ENCODE measurements around the gene CXCR3. TPM values are rescaled to one million over a fixed set of nuclear protein-coding genes. Genes with fewer than 3 reads are reported as not detected.

Gene CXCR3
- total and polyA plus RNA-seq, 10 of the 15 experiments (the other 5 are each of a cell fraction or from before 2014, with no cell fraction given): 1.4 to 48.2 (median 15.7) TPM

DNA sequence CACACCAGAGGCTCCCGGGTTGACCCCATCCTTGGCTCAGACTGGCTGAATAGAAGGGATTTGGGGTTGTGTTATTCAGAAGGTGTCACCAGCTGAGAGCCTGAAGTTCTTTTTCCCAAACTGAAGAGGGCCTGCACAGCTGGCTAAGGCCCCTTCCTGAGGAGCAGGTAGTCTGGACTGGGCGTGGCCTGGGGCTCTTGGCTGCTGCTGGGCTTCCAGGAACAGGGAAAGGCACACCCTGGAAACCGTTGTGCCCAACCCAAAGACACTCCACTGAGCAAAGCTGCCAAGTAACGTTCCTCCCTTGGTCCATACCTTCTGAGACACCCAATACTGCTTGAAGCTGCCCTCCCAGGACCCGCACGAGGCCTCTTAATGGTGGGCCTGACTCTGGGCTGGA is 8.3 kb upstream of the CXCR3 start:
- Histone ChIP-seq H3K4me1 (ENCODE audit: control insufficient read depth, insufficient read depth, low read length) (peaks cover 52% of the 10 kb centered on the region), H3K36me3 (ENCODE audit: control insufficient read depth in 2 of 2, insufficient read depth in 2 of 2, low read length in 1 of 2) (no peaks in the 10 kb centered on the region), H4K20me1 (ENCODE audit: control insufficient read depth, insufficient read depth) (no peaks in the 10 kb centered on the region), H2AFZ (ENCODE audit: control insufficient read depth, low read depth, low read length) (no peak overlapping the region), H3K9me3 (replicated peaks; ENCODE audit: control insufficient read depth, insufficient read depth, low read length) (no peaks in the 10 kb centered on the region; the same call in 2 of the 3 replicates), H3K4me3 (no peak overlapping the region), H3K4me2 (ENCODE audit: control insufficient read depth, insufficient read depth) (no peak overlapping the region), H3K27me3 (replicated peaks in 1 of 2; ENCODE audit: control insufficient read depth in 2 of 2, insufficient read depth in 2 of 2, low read length in 1 of 2) (no peaks in the 10 kb centered on the region), H3K79me2 (ENCODE audit: control insufficient read depth, insufficient read depth, low read length) (no peaks in the 10 kb centered on the region), H3K9ac (ENCODE audit: control insufficient read depth, insufficient read depth, low read length) (no peak overlapping the region), H3K27ac (ENCODE audit: control insufficient read depth, insufficient read depth) (no peak overlapping the region)
- intact Hi-C loops (cut with micrococcal nuclease; ENCODE audit: unreplicated experiment): no loop called here
- no peak for DNase-seq (ENCODE audit: low read depth, low spot score)
- BruUV-seq (replicated peaks): no TSS peak
- ChIA-PET SMC1A (ENCODE audit: uncharacterized antibody, unreplicated experiment) (no interaction called here), CTCF (interaction anchor here (1.2 kb wide), 1 partner anchor 8 kb away, joined by 3 read pairs; no protein-coding TSS in a partner anchor), POLR2A (interaction anchor here (0.5 kb wide), 1 partner anchor 98 kb away, joined by 3 read pairs; no protein-coding TSS in a partner anchor), RAD21 (ENCODE audit: unreplicated experiment) (interaction anchor here (1.0 to 6.6 kb wide), 2 partner anchors 11 to 445 kb away, joined by 3 to 44 read pairs; no protein-coding TSS in a partner anchor)
- in situ Hi-C loops (cut with MboI): no loop called here
- TF ChIP-seq SREBF2 (IDR thresholded peaks at IDR 0.05; ENCODE audit: low read length) (no peak), IRF4 (IDR thresholded peaks at IDR 0.05; ENCODE audit: low read depth, low read length) (no peak), MYB (IDR thresholded peaks at IDR 0.05; ENCODE audit: borderline replicate concordance, low read depth, low read length) (no peak), SMAD5 (IDR thresholded peaks at IDR 0.05; ENCODE audit: low read depth) (no peak), GABPA (IDR thresholded peaks at IDR 0.05; ENCODE audit: low read depth) (no peak), ZNF217 (IDR thresholded peaks at IDR 0.05) (no peak), HDAC2 (IDR thresholded peaks at IDR 0.05) (no peak), STAT3 (IDR thresholded peaks at IDR 0.05; ENCODE audit: low read depth, low read length) (no peak), PML (IDR thresholded peaks at IDR 0.05; ENCODE audit: low read length) (no peak), FOS (IDR thresholded peaks at IDR 0.05; ENCODE audit: borderline replicate concordance, extremely low read depth, insufficient read length) (no peak), HCFC1 (IDR thresholded peaks at IDR 0.05; ENCODE audit: low read length) (no peak)
- TF ChIP-seq, protein P1, sequence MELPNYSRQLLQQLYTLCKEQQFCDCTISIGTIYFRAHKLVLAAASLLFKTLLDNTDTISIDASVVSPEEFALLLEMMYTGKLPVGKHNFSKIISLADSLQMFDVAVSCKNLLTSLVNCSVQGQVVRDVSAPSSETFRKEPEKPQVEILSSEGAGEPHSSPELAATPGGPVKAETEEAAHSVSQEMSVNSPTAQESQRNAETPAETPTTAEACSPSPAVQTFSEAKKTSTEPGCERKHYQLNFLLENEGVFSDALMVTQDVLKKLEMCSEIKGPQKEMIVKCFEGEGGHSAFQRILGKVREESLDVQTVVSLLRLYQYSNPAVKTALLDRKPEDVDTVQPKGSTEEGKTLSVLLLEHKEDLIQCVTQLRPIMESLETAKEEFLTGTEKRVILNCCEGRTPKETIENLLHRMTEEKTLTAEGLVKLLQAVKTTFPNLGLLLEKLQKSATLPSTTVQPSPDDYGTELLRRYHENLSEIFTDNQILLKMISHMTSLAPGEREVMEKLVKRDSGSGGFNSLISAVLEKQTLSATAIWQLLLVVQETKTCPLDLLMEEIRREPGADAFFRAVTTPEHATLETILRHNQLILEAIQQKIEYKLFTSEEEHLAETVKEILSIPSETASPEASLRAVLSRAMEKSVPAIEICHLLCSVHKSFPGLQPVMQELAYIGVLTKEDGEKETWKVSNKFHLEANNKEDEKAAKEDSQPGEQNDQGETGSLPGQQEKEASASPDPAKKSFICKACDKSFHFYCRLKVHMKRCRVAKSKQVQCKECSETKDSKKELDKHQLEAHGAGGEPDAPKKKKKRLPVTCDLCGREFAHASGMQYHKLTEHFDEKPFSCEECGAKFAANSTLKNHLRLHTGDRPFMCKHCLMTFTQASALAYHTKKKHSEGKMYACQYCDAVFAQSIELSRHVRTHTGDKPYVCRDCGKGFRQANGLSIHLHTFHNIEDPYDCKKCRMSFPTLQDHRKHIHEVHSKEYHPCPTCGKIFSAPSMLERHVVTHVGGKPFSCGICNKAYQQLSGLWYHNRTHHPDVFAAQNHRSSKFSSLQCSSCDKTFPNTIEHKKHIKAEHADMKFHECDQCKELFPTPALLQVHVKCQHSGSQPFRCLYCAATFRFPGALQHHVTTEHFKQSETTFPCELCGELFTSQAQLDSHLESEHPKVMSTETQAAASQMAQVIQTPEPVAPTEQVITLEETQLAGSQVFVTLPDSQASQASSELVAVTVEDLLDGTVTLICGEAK (IDR thresholded peaks at IDR 0.05; ENCODE audit: borderline replicate concordance): no peak
- TF ChIP-seq, protein P2, sequence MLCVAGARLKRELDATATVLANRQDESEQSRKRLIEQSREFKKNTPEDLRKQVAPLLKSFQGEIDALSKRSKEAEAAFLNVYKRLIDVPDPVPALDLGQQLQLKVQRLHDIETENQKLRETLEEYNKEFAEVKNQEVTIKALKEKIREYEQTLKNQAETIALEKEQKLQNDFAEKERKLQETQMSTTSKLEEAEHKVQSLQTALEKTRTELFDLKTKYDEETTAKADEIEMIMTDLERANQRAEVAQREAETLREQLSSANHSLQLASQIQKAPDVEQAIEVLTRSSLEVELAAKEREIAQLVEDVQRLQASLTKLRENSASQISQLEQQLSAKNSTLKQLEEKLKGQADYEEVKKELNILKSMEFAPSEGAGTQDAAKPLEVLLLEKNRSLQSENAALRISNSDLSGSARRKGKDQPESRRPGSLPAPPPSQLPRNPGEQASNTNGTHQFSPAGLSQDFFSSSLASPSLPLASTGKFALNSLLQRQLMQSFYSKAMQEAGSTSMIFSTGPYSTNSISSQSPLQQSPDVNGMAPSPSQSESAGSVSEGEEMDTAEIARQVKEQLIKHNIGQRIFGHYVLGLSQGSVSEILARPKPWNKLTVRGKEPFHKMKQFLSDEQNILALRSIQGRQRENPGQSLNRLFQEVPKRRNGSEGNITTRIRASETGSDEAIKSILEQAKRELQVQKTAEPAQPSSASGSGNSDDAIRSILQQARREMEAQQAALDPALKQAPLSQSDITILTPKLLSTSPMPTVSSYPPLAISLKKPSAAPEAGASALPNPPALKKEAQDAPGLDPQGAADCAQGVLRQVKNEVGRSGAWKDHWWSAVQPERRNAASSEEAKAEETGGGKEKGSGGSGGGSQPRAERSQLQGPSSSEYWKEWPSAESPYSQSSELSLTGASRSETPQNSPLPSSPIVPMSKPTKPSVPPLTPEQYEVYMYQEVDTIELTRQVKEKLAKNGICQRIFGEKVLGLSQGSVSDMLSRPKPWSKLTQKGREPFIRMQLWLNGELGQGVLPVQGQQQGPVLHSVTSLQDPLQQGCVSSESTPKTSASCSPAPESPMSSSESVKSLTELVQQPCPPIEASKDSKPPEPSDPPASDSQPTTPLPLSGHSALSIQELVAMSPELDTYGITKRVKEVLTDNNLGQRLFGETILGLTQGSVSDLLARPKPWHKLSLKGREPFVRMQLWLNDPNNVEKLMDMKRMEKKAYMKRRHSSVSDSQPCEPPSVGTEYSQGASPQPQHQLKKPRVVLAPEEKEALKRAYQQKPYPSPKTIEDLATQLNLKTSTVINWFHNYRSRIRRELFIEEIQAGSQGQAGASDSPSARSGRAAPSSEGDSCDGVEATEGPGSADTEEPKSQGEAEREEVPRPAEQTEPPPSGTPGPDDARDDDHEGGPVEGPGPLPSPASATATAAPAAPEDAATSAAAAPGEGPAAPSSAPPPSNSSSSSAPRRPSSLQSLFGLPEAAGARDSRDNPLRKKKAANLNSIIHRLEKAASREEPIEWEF (IDR thresholded peaks at IDR 0.05; ENCODE audit: insufficient replicate concordance, low read depth, low read length): no peak
- WGBS (ENCODE audit: insufficient coverage, insufficient replicate concordance, low lambda C conversion rate, missing lambda C conversion rate): 53% methylated on average over 6 of the region's 6 CpGs
- no peak for ATAC-seq
- FAIRE-seq: no peak
